Choroid plexus epithelial cell (primary cell): ENCODE results near the gene INPP5F.

Source experiments
- DNase-seq: peaks from one replicate; pipeline ENCODE4 v3.0.0-alpha.2; 2010; ENCODE audit warnings: low read depth
- H3K4me3 ChIP-seq: 2 replicates; pipeline ENCODE4 v1.5.1; 2011; ENCODE audit warnings: low read depth, mild to moderate bottlenecking, control low read depth, low read length, moderate library complexity
- CTCF ChIP-seq: conservative IDR thresholded peaks from 2 replicates; pipeline ENCODE4 v1.5.1; 2011; ENCODE audit warnings: low read depth, mild to moderate bottlenecking, control low read depth, inconsistent platforms, low read length, moderate library complexity

Gene INPP5F

GRCh38 chr10:119740096-119740495, 14.2 kb downstream of the INPP5F start:
- DNase-seq: no peak
- H3K4me3 ChIP-seq: no peak overlapping the region
- no peak for TF ChIP-seq CTCF

- DNase-seq: peak; percentile 31
- no peak for TF ChIP-seq CTCF
- H3K4me3 ChIP-seq: no peak overlapping the region
Measured at GRCh38 chr10:119742947-119743648, 17.2 kb downstream of the INPP5F start.

- no peak for DNase-seq
- TF ChIP-seq CTCF: no peak
- no peak overlapping the region for H3K4me3 ChIP-seq
Measured at GRCh38 chr10:119747940-119748339, 22.1 kb downstream of the INPP5F start.

GRCh38 chr10:119748871-119749270, 23.0 kb downstream of the INPP5F start:
- no peak overlapping the region for H3K4me3 ChIP-seq
- DNase-seq: no peak
- TF ChIP-seq CTCF: no peak

- no peak for TF ChIP-seq CTCF
- no peak for DNase-seq
- no peak overlapping the region for H3K4me3 ChIP-seq
Measured at GRCh38 chr10:119749455-119749854, 23.6 kb downstream of the INPP5F start.

- DNase-seq: peak; percentile 93
- peak; percentile 99 for TF ChIP-seq CTCF
- H3K4me3 ChIP-seq: no peak overlapping the region
Measured at GRCh38 chr10:119750391-119751230, 24.8 kb downstream of the INPP5F start.
